NCI-H2227 (cell line): ENCODE data around the gene SMAD3.
"Not testable (repeated sequence)": the region's sequence is repeated elsewhere in the genome, so short reads cannot be mapped to it uniquely, and the experiment has no call there.

Experiments used
- DNase-seq: peaks from one replicate; lab custom pipeline; 2025; ENCODE audit not compliant: unreplicated experiment; lab: John Stamatoyannopoulos, UW

The SMAD3 gene

DNA sequence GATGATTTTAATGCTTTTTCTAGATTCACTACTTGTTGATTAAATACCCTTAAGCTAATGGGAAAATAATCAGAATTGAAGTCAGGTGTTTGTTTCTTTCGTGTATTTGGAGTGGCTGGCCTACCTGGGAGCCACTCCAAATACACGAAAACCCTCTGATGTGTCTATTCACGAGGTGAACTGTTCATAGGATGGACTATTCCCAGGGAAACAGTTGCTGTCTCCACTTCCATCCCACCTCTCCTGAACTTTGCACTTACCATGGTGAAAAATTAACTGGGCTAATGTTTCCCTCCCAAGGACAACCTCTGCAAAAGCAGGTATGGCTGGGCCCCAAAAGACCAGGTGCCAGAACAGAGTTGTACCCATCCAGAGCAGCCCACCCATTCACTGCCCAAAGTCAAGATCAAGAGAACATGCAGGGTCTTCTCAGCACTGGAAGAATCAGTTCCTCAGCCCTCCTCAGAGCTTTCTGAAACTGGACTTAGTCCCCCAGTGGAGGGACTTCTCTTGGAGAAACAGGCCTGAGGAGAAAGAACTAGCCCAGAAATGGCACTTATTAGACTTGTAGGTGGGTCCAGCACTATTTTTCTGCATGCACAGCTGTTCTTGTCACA lies 2.9 kb upstream of the SMAD3 start:
- DNase-seq: no peak

DNA sequence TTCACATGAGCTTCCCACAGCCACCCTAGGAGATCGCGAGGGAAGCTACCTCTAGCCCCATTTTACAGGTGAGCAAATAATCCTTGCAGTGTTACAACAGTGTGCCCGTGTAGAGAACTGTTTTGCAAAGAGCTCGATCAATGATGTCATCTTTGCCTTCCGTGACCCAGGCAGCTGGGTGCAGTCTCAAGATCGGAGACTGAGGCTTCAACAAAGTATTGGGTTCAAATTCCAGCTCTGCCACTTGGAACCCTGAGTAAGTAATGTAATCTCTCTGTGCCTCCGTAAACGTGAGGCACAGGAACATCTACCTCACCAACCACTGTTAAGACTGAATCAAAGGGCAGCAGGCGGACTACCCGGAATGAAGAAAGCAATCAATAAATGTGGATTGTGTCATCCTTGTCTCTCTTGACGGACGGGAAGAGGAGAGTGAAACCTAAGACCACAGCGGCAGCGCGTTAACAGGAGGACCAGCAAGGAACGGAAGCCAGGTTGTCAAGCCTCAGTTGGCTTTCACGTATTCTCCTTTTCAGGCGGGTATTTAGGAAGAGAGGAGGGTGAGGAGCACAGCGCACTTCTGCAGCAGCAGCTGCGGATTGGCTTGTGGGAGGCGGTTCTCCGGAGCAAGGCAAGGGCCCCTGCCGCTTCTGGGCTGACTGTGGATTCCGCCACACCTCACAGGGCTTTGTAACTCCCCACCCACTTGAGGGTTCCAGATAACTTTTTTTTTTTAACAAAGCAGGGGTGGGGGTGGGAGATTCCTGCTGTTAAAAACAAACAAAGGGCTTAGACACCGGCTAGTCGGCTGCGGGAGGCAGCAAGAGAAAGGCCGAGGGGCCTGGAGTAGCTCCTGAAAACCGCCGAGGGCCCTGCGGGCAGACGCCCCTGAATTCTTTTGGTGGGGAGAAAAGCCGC lies 1.5 kb upstream of the SMAD3 start:
- no peak for DNase-seq

DNA sequence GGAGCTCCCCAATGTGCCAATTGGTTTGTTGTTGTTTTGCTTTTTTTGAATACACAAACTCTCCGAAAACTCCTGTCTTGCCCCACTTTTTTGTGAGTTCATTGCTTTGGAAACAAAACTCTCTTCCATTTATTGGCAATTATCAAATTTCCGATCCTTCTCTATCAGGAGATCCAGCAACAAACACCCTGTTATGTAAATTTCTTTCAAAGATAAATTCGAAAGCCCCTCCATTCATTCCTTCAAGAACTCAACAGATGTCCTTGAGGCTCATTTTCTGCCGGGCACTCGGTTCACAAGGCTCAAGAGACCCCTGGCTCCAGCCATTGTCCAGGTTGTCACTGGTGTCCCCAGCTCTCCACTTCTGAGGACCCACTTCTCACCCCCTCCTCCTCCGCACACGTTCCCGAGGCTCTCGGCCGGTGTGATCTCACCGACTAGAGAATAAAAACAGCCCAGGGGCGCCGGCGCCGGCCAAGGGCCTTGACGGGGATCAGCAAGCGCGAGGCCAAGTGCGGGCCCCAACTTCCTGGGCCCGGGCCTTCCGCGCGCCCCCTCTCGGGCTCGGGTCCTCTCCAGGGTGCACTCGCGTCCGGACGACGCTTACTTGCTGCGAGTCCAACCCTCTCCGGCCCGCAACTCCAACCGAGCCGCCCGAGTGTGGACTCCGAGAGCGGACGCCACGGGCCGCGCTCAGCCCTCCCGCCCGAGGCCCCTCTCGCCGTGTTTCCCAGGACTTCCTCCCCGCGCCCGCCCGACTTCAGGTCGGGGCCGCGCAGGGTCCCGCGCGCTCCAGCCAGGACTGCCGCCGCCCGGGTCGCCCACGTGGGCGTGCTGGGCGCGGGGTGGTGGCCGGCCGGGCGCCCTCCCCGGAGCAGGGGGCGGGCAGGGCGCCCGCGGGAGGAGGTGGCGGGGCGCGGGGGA lies 533 bp upstream of the SMAD3 start:
- peak; percentile 74 for DNase-seq

DNA sequence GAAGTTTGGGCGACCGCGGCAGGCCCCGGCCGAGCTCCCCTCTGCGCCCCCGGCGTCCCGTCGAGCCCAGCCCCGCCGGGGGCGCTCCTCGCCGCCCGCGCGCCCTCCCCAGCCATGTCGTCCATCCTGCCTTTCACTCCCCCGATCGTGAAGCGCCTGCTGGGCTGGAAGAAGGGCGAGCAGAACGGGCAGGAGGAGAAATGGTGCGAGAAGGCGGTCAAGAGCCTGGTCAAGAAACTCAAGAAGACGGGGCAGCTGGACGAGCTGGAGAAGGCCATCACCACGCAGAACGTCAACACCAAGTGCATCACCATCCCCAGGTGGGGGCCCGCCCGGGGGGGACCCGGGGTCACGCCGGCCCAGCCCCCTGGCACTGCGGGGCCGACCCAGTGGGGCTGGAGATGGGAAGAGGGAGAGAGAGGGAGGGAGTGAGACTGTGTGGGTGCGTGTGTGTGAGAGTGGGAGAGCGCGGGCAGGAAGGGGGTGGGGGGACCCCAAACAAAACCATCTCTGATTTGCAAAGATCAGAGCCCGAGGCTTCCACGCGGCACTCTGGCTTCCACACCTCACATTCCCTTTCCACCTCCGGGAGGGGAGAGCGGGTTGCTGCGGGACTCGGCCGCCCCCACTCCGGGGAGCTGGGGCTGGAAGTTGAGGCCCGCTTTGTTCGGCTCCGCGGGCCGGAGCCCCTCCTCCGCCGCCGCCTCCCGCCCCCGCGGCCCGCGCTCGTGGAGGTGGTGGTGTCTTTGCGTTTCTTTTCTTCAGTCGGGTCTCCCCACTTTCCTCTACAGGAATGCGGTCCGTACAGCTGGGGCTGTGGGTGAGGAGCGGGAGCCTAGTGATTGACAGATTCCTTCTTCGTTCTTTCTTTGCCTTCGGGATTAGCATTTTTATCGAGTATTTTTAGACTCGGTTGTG lies 898 bp downstream of the SMAD3 start:
- no peak for DNase-seq

DNA sequence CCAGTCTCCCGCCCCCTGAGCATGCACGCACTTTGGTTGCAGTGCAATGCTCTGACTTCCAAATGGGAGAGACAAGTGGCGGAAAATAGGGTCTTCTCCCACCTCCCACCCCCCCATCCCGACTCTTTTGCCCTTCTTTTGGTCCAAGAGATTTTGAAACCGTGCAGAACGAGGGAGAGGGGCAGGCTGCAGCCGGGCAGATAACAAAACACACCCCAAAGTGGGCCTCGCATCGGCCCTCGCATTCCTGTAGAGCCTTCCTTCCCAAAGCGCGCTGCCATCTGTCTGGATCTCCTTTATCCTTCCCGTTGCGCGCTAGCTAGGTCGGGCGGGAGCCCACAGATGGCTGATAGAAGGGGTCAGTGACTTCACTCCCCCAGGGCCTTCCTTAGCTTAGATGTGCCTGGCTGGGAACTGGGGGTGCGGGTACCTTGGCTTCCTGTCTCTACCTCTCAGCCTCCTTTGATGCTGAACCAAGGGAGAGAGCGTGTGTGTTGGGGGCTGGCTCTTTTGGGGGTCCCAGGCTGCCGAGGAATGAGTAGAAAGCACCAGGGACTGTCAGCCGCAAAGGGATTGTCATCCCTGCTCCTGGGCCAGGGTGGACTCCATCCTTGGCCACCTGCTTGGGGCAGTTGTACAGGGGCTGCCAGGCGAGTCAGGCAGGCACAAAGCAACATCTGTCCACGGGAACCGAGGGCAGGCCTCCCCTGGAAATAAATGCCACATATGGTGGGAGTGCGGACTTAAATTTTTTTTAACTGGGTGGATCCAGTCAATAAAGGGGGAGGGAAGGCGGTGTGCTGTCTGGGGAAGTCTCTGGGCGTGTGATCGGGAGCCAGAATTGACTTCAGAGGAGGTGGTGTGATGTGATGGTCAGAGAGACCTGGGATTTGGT lies 1.8 kb downstream of the SMAD3 start:
- DNase-seq: no peak

DNA sequence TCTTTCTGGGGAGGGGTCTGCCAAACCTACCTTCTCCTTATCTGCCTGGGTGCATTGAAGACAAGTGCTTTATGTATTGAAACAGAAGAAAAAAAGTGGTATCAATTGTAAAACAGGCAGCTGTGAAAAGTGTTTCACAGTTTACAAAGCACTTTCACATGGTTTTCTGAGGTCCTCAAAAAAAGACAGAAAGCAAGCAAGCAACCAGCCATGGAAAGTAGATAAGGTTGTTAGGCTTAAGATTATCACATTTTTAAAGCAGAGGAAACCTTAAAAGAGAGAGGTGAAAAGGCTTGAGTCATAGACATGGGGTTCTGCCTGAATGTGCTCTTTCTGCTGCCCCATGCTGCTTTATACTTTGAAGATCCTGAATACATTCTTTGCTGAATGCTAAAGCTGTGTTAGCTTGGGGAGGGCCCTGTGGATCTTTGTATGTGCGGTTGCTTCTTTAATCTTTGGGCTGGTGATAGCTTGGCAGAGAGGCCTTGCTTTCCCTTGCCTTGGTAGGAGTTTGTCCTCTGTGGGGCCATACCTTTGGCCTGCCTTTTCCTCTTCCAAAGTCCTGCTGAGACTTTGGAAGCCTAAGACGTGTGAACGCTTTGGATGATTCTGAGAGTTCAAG lies 2.6 kb downstream of the SMAD3 start:
- no peak for DNase-seq

DNA sequence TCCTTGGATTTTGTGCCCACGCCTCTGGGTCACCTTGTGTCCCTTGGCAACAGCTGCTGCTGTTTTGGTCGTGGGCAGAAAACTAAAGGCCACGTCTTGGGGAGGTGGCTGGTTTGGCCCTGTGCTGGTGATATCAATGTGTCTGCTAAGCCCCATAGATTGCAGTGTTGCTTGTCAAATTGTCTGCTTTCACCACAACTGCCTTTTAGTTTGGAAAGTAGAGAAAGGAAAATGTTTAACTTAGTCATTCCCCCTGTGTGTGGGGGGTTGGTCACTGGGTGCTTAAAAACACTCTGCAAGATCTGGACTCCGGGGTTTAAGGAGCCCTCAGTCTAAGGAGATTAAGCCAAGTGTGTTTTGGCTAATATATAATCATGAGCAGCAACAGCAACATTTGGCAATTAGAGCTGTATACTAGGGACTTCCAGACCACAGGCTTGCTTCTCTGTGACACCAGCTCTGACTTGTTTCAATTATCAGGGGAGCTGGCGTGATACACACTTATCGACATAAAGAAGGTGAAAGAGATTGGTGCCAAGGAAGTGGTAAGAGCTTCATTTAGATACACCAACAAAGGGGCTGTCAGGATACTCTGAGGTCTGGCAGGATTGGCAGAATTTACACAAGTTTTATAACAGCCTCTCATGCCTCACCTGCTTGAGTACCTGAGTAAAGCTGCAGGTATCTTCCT lies 3.5 kb downstream of the SMAD3 start:
- DNase-seq: no peak

DNA sequence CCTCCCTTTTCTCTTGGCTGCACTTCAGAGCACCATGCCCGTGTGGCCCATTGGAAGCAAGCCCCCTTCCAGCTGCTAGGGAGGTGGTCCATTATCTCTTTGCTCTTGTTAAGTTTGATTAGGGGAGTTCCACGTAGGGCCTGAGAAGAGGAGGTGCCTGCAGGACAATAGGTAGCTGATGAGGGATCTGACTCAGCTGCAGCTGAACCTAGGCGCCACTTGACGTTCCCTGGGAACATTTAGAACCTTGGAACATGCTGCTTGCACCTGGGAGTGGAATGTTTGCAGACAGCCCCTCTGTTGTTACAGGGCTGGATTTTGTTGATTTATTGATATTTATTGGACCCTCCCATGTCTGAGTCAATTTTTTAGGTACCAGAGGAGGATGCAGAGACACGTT lies 4.7 kb downstream of the SMAD3 start:
- DNase-seq: no peak

DNA sequence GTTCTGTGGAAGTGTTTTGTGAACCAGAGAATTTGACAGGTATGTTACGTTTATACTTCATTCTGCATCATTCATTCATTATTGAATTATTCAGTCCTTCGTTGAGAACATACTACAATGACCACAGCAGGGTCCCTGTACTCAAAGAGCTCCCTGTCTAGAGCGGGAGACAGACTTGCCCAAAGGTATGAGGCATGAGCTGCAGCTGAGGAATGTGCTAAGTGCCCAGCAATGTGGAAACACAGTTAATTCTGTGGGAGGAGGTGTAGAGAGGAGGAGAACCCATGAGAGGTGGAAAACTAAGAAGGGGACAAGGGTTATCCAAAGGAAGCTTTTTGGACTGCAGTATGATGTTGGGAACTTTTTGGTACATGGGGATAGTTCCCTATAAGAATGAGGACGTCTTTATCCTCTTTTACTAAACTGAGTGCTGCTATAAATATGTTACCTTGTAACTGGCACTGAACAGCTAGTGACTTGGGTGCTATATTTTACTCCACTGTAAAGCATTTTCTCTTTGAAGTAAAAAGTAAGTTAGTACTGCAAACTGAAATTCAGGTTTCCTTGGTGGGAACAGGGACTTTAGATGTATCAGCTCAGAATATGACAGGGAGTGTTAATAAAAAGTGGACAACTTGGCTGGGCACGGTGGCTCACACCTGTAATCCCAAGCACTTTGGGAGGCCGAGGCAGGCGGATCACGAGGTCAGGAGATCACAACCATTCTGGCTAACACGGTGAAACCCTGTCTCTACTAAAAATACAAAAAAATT lies 5.7 kb downstream of the SMAD3 start:
- no peak for DNase-seq

DNA sequence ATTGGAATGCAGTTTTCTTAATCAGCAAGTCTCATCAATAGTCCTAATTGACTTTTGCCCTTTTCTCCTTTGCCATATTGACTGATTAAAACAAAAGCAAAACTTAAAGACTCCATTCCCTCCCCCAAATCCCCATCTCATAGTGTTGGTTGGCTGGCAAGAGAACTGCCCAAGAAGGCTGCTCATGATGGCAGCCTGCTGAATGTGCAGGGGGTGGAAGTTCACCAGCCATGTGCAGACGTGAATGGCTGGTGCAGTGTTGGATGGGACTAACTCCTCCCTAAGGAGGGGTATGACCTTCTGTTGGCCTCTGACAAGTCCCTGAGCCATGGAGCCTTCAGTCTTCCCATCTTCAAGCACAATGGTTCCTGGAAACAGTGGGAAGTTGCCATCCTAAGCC lies 7.0 kb downstream of the SMAD3 start:
- no peak for DNase-seq

DNA sequence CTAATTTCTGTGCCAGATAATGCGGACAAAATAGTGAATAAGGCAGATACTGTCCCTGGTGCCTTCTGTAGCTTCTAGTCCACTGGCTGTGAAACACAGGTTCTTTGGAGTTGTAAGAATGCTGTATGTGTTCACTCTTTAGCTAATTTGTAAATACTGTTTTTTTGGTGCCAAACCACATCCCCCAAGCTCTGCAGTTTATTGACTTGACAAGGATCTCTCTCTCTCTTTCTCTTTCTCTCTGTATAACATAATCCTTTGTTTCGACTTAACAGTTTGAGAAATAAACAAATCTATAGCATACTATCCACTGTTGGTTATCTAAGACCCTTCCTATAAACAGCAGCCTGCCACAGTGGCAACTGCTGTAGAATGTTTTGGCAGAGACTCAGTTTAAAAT lies 7.6 kb downstream of the SMAD3 start:
- DNase-seq: no peak

DNA sequence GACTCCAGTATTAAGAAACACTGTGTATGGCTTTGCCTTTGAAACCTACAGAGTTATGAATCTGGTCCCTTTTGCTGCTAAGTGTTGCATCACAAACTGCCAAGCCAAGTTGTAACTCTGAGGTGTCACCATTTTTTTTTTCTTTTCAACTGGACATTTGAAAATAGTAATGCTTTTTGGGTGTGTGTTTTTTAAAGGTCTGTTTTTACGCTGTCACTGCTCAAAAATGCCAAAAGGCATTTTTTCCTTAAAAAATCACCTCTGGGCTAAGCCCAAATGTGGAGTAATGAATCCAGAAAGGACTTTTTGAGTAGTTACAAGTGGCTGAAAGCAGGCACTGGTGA lies 9.5 kb downstream of the SMAD3 start:
- no peak for DNase-seq

DNA sequence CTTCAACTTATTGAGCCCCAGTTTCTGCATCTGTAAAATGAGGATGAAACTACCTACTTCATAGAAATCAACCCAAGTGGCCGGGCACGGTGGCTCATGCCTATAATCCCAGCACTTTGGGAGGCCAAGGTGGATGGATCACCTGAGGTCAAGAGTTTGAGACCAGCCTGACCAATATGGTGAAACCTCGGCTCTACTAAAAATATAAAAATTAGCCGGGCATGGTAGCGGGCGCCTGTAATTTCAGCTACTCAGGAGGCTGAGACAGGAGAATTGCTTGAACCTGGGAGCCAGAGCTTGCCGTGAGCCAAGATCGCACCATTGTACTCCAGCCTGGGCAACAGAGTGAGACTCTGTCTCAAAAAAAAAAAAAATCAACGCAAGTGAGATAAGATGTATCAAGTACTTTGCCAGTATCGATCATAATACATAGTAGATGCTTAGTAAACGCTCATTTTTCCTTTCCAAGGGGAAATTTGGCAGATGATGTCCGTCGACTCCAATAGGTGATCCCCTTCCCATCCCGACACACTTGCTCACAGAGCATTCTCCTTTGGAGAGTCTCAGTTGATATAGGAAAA lies 10.2 kb downstream of the SMAD3 start:
- DNase-seq: not testable (repeated sequence)

DNA sequence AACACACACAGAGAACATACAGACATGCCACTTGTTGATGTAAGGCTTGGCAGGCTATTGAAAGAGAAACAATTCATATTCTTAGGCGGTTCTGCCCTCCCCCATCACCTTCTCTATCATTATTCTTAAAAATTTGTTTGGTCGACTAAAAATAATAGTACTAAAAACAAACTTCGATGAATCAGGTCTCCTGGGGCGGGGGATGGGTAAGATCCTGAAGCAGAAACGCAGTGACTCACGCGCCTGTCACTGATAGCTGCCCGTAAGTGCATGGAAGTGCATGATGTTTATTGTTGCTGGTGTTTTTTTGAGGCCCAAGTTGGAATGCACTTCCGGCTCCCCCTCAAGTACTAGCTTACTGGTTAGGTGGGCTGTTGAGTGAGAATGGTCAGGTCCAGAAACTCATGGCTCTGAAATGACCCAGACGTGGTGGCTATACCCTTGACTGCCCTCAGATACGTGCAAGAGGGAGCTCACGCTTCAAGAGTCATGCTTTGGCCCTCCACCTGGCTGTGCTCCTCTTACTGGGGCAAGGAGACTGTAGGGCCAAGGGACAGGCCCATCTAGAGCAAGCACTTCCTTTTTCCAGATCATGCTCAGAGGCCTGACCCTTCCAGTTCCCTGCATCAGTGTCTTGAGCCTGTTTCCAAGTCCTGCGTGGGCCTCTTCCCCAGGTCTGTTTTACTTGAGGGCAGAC lies 10.9 kb downstream of the SMAD3 start:
- DNase-seq: no peak

DNA sequence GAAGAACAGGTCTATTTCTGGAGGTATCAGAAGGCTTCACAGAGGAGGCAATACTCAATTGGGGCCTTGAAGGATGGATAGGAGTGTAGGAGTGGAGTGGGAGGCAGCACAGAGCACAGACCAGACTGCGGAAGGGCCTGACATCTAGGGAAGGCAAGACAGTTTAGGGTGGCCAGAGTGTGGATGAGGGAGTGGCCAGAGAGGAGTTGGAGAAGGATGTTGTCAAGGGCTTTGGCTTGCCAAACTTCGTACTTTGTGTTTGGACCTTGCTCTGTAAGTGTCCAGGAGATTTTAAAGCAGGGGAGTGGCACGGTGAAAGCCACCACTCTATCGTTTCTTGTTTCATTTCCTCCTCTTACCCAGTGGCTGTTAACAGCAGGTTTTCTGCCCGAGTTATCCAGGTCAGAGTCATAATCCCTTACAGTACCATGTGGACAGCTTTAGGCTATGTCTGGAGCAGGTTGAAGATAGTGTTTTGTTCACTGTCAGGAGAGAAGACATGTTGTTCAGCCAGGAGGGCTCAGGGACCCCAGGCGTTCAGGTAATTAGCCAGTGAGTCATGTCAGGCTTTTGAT lies 12.3 kb downstream of the SMAD3 start:
- no peak for DNase-seq

DNA sequence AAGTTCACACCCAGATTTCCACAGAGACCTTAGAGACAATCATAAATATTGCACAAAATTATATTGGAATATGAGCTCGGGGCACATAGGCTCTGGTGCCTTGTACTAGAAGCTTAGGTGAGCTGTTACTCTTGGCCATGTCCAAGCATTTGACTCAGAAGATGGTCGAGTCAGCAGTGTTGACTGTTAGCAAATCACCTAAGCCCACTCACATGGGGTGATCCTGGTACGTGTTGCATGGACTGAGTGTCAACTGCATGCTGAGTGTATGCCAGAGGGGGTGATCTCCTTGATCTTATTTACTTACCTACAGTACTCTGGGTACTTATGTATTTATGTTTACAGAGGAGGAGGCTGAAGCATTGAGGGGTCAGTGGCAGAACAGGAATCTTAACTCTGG lies 14.0 kb downstream of the SMAD3 start:
- DNase-seq: no peak
